Adipocyte (in vitro differentiated cells): ENCODE measurements around the gene GJC2.
A peak's percentile ranks its signal among the peaks of the same experiment; 100 is the strongest.

Experiments
- DNase-seq: peaks from one replicate; pipeline ENCODE4 v3.0.0-alpha.2; 2015; ENCODE audit warnings: low read depth
- H3K27me3 ChIP-seq: replicated peaks from 2 replicates; pipeline ENCODE4 v1.7.0; 2013; ENCODE audit warnings: mild to moderate bottlenecking, low read length, moderate library complexity; ENCODE audit not compliant: control insufficient read depth, insufficient read depth
- H3K36me3 ChIP-seq: 2 replicates; pipeline ENCODE4 v1.7.0; 2013; ENCODE audit warnings: low read length, mild to moderate bottlenecking, moderate library complexity; ENCODE audit not compliant: control insufficient read depth, insufficient read depth, severe bottlenecking
- H3K4me1 ChIP-seq: 2 replicates; pipeline ENCODE4 v1.7.0; 2013; ENCODE audit warnings: mild to moderate bottlenecking, low read length, moderate library complexity; ENCODE audit not compliant: control insufficient read depth, insufficient read depth
- H3K4me3 ChIP-seq: 2 replicates; pipeline ENCODE4 v1.7.0; 2013; ENCODE audit warnings: mild to moderate bottlenecking, low read length, moderate library complexity
- H3K9ac ChIP-seq: 2 replicates; pipeline ENCODE4 v1.7.0; 2013; ENCODE audit warnings: mild to moderate bottlenecking, low read length, moderate library complexity
- H3K9me3 ChIP-seq: 2 replicates; pipeline ENCODE4 v1.7.0; 2013; ENCODE audit warnings: mild to moderate bottlenecking, low read length, moderate library complexity; ENCODE audit not compliant: control insufficient read depth

The GJC2 gene

DNA sequence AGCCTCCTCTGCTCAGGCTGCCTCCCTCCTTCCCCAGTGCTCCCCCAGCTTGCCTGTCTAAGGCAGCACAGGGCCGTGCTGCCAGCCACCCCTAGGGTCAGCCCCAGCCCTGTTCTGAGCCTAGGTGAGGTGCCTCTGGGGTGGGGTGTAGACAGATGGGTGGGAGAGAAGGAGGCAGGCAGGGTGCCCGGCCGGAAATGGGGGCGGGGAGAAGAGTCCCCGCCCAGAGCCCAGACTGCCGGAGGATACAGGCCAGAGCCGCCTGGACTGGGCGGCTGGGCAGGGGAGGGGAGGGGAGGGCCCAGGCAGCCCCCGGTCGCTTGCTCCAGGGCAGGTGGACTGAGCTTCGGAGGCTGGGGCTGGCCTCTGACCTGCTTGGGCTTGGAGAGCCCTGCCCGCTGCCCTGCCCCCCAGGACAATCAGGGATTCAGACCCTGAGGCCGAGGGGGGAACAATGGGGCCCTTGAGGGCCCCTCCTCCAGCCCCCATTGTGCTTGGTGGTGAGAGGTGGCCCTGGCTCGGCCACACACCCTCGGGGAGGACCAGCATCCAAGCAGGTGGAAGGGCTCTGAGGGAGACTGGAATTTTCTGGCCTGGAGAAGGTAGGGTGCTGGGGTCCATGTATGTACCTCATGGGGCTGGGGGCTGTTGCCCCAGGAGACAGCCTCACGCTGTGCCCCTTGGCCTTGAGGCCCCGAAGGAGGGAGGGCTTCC is at the start of gene GJC2:
Gene GJC2, plus strand, starts transcription at position 525 of the 714 bp plus-strand sequence. CDS start 7,829 bp downstream, outside the sequence.
- no peak for DNase-seq
- no peaks in the 10 kb centered on the region for H3K27me3 ChIP-seq
- peak within 1 kb of the TSS; percentile 33 for H3K4me3 ChIP-seq
- H3K9me3 ChIP-seq, result no peaks in the 10 kb centered on the region
- H3K36me3 ChIP-seq, result peaks cover 30% of the 10 kb centered on the region
- peak within 1 kb of the TSS; percentile 66 for H3K9ac ChIP-seq
- peaks cover 31% of the 10 kb centered on the region for H3K4me1 ChIP-seq

DNA sequence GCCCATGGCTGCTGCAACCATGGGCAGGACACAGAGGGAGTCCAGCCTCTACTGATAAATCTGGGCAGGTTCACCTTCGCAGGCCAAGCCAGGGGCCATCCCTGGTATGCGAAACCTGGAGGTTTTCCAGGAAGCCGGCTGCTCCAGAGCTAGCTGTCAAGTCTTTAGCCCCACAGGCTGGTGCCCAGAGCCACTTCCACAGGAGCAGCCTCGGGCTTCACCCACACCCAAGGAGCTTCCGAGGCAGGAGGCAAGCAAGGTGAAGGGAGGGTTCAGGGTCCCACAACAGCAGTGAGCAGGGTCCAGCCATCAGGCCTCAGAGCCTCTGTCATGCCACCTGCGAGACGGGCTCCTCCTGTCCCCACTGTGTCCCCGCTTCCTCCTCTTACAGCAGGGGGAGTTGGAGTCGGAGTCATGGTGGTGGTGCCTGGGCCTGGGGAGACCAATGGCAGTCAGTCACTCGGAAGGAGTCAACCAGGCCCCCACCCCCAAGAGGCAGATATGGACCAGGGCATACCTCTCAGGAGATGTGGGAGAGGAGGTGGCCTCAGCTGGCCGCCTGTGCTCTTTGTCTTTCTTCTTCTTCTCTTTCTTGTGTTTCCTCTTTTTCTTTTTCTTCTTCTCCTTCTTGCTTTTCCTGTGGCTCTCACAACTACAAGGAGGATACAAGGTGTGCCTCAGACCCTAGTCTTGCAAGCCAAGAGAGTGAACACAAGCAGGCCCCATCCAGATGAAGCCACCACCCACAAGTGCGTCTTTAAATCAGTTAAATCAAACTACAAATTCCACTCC is 48.7 kb upstream of the GJC2 start:
- Histone ChIP-seq H3K4me3 (peak overlapping the region; percentile 91), H3K27me3 (no peaks in the 10 kb centered on the region), H3K4me1 (peaks cover 8% of the 10 kb centered on the region), H3K9me3 (no peaks in the 10 kb centered on the region), H3K9ac (peak overlapping the region; percentile 76), H3K36me3 (peaks cover 40% of the 10 kb centered on the region)
- no peak for DNase-seq

DNA sequence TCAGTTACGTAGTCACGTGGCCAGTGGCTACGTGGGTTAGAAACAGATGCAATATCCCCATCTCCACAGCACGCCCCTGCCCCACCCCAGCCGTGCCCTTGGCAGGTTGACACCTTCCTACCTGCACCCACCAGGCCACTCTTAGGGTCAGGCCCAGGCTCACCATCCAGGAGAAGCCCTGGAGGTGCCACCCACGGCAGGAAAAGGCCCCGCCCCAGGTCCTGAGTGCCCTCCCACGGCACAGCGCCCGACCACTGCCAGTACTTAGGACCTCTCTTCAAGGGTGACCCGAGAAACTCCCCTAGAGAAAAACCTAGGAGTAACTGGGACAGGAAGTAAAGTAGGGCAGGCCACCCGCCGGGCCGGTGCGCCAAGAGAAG is 48.1 kb upstream of the GJC2 start:
- Histone ChIP-seq H3K4me1 (peaks cover 8% of the 10 kb centered on the region), H3K27me3 (no peaks in the 10 kb centered on the region), H3K9me3 (no peaks in the 10 kb centered on the region), H3K4me3 (peak overlapping the region; percentile 91), H3K9ac (peak overlapping the region; percentile 76), H3K36me3 (peaks cover 45% of the 10 kb centered on the region)
- DNase-seq, result no peak

DNA sequence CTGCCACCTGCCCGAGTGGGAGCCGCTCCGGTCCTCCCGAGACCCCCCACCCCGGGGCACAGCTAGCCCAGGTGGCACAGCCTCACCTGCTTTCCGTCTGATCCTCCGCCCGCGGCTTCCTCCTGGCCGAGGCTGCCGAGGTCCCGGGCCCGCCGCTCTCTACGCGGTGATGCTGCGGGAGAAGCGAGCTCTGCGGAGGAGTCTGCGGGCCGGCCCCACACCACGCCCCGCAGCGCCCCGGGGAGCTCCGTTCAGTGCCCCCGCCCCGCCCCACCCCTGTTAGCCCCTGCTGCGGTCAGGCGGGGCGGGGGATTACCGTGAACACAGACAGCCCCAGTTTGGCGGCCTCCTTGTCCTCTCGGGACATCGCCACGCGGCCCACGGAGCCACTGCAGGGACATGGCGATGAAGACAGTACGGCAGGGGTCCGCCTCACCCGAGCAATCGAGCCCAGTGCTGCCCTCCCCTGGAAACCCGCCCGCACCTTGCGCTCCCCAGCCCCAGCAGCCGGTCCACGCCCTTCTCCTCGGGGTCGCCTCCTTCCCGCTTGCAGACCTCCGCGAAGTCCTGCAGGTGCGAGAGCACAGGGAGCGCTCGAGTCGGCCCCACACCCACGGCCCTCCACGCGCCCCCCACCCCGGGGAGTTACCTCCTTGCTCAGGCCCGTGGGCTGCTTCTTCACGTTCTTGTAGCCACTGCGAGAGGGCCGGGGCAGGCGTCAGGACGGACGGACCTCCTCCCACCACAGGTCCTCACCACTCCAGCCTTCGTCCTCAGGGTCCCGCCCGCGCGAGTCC is 47.5 kb upstream of the GJC2 start:
- Histone ChIP-seq H3K36me3 (peaks cover 43% of the 10 kb centered on the region), H3K4me3 (peak overlapping the region; percentile 91), H3K9ac (peak overlapping the region; percentile 76), H3K9me3 (no peaks in the 10 kb centered on the region), H3K4me1 (peaks cover 8% of the 10 kb centered on the region), H3K27me3 (no peaks in the 10 kb centered on the region)
- DNase-seq, result peak; percentile 54

DNA sequence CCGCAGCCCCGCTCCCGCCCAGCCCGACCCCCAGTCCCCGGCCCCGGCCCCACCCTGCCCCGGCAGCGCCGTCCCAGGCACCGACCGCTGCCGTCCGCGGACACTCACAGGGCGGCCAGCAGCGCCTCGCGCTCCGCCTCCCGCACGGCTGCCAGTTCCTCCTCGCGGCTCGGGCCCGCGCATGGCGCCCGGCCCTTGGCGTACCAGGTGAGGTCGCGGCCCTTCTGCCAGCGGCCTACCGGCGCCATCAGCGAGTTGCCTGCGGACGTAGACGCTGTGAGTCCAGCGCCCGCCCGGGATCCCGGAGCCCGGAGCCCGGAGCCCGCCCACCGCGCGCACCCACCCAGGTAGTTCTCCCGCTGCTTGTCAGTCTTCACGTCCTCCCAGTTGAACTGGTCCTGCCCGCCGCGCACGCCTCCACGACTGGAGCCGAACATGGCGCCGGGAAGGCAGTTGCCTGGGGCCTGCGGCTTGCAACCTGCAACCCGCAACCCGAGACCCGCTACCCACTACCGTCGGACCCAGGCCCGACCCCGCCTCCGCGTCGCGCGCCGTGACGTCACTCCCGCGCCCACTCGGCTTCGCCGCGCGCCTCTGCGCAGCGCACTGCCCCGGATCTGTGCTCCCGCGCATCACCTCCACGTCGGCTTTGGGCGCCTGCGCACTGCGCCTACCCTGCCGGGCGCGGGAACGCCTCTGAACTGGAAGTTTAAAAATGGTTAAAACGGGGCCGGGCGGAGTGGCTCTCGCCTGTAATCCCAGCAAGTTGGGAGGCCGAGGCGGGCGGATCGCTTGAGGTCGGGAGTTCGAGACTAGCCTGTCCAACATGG is 46.7 kb upstream of the GJC2 start, which contains the start of gene C1orf35:
Gene C1orf35, minus strand, starts transcription at position 535 of the 830 bp plus-strand sequence. Its CDS starts 98 bp downstream, at position 437.
- H3K4me3 ChIP-seq, result peak within 1 kb of the TSS; percentile 91
- H3K36me3 ChIP-seq, result peaks cover 35% of the 10 kb centered on the region

DNA sequence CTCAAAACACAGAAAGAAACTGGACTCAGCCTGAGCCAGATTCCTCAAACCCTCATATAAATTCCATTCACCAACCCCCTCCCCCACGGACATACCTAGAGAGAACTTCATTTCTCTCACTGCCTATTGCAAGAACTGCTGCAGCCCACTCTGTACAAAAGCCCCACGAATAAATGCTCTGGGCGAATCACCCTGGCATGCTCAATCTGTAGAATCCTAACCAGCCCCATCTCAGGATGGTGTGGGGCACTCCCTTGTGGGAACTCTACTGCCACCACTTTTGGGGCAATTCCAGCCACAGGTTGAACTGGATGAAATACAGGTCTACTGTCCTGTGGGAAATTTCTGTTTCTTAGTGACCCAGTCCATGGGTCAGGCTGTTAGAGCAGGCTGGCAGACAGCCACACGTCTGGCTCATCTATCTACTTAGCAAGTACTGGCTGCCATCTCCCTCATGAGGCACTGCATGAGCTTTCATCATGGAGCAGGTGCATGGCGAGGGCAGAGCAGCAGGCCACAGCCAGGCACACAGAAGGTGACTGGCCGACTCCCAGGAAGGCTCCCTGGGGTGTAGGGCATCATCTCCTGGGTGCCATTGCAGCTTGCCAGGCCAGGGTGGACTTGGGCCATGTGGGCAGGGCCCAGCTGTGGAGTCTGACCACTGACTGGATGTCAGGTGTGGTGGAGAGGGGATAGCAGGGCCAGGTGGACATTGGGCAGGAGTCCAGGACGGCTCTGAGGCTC is 45.0 kb upstream of the GJC2 start:
- Histone ChIP-seq H3K4me3 (no peak overlapping the region), H3K36me3 (peaks cover 18% of the 10 kb centered on the region)
- DNase-seq, result no peak

More for the DNA sequence above, 46.7 kb upstream of the GJC2 start, which contains the start of gene C1orf35:
- peak within 1 kb of the TSS; percentile 91 for H3K9ac ChIP-seq
- H3K27me3 ChIP-seq, result no peaks in the 10 kb centered on the region
- H3K9me3 ChIP-seq, result no peaks in the 10 kb centered on the region
- DNase-seq, result peak; percentile 98
- H3K4me1 ChIP-seq, result peaks cover 12% of the 10 kb centered on the region

DNA sequence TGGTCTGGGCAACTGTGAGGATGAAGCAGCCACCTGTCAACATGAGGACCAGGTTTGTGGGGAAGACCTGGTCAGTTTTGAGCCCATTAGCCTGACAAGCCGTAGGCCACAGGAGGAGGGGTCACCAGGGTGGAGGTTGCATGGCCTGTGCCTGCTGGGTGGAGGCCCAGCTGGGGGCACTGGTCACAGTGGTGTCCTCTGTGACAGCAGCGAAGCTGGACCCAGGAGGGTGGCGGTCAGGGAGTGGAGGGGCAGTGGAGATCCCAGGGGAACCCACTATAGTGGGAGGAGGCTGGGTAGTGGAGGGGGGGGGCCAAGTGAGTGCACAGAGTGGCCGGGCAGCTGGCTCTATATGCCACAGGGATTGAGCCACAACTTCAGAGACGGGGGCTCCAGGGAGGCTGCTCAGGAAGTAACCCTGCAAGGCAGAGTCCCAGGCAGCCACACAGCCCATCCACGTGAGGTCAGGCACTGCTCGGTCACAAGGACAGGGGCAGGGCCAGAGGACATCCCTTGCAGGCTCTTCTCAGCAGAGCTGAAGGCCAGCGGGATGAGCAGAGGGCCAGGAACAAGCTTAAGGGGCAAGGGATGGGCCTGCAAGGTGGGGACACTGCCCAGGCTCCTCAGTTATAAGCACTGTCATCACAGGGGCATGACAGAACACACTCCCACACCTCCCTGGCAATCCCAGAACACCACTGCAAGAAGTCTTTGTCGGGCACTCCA is 44.3 kb upstream of the GJC2 start:
- Histone ChIP-seq H3K9ac (no peak overlapping the region), H3K27me3 (no peaks in the 10 kb centered on the region), H3K9me3 (no peaks in the 10 kb centered on the region), H3K4me3 (no peak overlapping the region), H3K4me1 (peaks cover 26% of the 10 kb centered on the region), H3K36me3 (peaks cover 12% of the 10 kb centered on the region)
- no peak for DNase-seq

More for the DNA sequence above, 45.0 kb upstream of the GJC2 start:
- no peaks in the 10 kb centered on the region for H3K27me3 ChIP-seq
- no peak overlapping the region for H3K9ac ChIP-seq
- H3K4me1 ChIP-seq, result peaks cover 20% of the 10 kb centered on the region
- H3K9me3 ChIP-seq, result no peaks in the 10 kb centered on the region

DNA sequence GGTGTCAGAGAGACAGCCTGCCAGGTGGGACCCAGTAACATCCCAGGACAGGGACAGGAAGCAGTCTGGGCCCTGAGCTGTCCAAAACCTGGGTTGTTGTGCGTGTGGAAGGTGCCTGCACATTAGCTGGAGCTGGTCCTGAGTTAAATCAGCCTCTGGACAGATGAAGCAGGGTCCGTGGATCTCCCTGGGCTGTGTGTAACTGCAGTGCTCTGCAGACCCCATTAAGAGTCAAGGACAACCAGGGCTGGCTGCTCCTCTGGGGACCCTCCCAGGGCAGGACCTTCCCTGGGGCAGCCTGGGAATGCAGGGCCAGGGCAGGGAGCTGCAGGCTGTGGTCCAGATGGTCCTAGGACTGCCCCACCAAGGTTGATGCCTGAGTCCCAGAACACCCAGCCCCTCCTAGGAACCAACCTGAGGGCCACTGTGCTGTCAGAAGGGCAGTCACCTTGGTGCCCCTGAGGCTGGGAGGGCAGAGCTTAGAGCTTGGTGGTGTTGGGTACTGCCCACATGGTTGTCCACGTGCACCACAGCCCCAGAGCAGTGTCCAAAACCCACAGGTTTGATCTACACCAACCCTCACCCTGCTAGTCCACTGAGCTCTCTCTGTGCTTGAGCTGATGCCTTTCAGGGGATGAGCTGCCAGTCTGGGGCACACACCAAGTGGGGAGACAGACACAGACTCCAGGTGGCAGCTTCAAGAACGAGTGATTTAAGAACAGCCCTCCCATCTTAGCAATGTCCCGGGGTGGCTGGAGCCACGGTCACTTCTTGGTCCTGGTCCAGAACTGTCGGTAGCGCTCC is 43.5 kb upstream of the GJC2 start:
- H3K27me3 ChIP-seq, result no peaks in the 10 kb centered on the region
- no peak overlapping the region for H3K9ac ChIP-seq
- no peak for DNase-seq
- H3K4me1 ChIP-seq, result peaks cover 26% of the 10 kb centered on the region
- peaks cover 10% of the 10 kb centered on the region for H3K36me3 ChIP-seq
- H3K4me3 ChIP-seq, result no peak overlapping the region
- H3K9me3 ChIP-seq, result no peaks in the 10 kb centered on the region

DNA sequence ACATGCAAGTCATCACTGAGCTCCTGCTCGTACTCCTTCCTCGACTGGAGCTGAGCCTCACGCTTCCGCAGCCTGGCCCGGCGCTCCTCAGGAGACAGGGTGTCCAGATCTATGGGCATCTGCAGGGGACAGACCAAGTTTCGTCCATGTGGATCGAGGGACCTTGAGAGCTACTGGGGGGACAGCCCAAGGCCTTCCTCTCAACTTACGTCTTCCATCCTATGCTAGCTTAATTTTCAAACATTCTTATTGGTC is 43.0 kb upstream of the GJC2 start:
- no peak for DNase-seq
- Histone ChIP-seq H3K9me3 (no peaks in the 10 kb centered on the region), H3K4me3 (no peak overlapping the region), H3K4me1 (peaks cover 26% of the 10 kb centered on the region), H3K27me3 (no peaks in the 10 kb centered on the region), H3K36me3 (peaks cover 10% of the 10 kb centered on the region), H3K9ac (no peak overlapping the region)
